WI38 (cell line): ENCODE data around the gene TTLL6.
"Not testable (repeated sequence)": the region's sequence is repeated elsewhere in the genome, so short reads cannot be mapped to it uniquely, and the experiment has no call there.

Experiments used
- H3K4me3 ChIP-seq: 2 replicates; pipeline ENCODE4 v1.5.1; 2011; ENCODE audit warnings: low read depth, mild to moderate bottlenecking, control low read depth, low read length
- CTCF ChIP-seq: IDR thresholded peaks from 2 replicates; pipeline ENCODE4 v1.5.1; 2012; ENCODE audit warnings: low read depth, mild to moderate bottlenecking, control low read depth, low read length

TTLL6 gene

GRCh38 chr17:48843187-48843900, 26.3 kb upstream of the TTLL6 start:
- H3K4me3 ChIP-seq: no peak overlapping the region
- TF ChIP-seq CTCF: no peak

GRCh38 chr17:48842746-48843145, 25.7 kb upstream of the TTLL6 start:
- no peak overlapping the region for H3K4me3 ChIP-seq
- TF ChIP-seq CTCF: no peak

GRCh38 chr17:48841395-48841831, 24.4 kb upstream of the TTLL6 start:
- H3K4me3 ChIP-seq: peak overlapping the region; percentile 53
- TF ChIP-seq CTCF: no peak

GRCh38 chr17:48840441-48840840, 23.4 kb upstream of the TTLL6 start:
- TF ChIP-seq CTCF: no peak
- no peak overlapping the region; the same call in 1 of the 2 replicates for H3K4me3 ChIP-seq

- H3K4me3 ChIP-seq: not testable (repeated sequence)
Observed at GRCh38 chr17:48837458-48837857, 20.4 kb upstream of the TTLL6 start.

GRCh38 chr17:48835971-48836370, 18.9 kb upstream of the TTLL6 start:
- H3K4me3 ChIP-seq: no peak overlapping the region
- no peak for TF ChIP-seq CTCF

- no peak overlapping the region for H3K4me3 ChIP-seq
- TF ChIP-seq CTCF: no peak
Observed at GRCh38 chr17:48834973-48835372, 17.9 kb upstream of the TTLL6 start.

GRCh38 chr17:48831549-48831883, 14.5 kb upstream of the TTLL6 start:
- no peak for TF ChIP-seq CTCF
- peak overlapping the region; percentile 80 for H3K4me3 ChIP-seq
